H1 (cell line): ENCODE results near the gene SLC26A11. TPM values are rescaled to one million over a fixed set of nuclear protein-coding genes. Genes with fewer than 3 reads are reported as not detected.
"Not testable (repeated sequence)": the region's sequence is repeated elsewhere in the genome, so short reads cannot be mapped to it uniquely, and the experiment has no call there.

Source experiments
- CTCF ChIA-PET: fragments of 300-600 bp; sonication (Branson Sonifier 250); formaldehyde crosslinking; loops from one replicate; lab custom pipeline; 2021; ENCODE audit not compliant: partially characterized antibody; lab: Charles Lee
- POLR2A ChIA-PET: fragments of 300-600 bp; sonication (Branson Sonifier 250); formaldehyde crosslinking; loops from one replicate; lab custom pipeline; 2021; ENCODE audit warnings: inconsistent platforms; ENCODE audit not compliant: partially characterized antibody; lab: Charles Lee
- DNase-seq, 2 experiments: peaks; one replicate each; pipeline versions ENCODE4 v3.0.0 to v3.0.0-alpha.2; 2010 to 2022; ENCODE audit warnings: low spot score in 2 of 2, low read depth in 1 of 2, mixed read lengths in 1 of 2
- FAIRE-seq: peaks from 2 replicates; lab custom pipeline; 2011; peaks lifted over from hg19 to GRCh38; lab: Jason Lieb, UNC
- H2AFZ ChIP-seq: 2 replicates; pipeline ENCODE4 v1.8.1; 2012; ENCODE audit warnings: low read length, inconsistent platforms
- H2AK5ac ChIP-seq: 2 replicates; pipeline ENCODE4 v1.6.1; 2013; ENCODE audit warnings: low read depth, low read length
- H2BK120ac ChIP-seq: replicated peaks from 2 replicates; pipeline ENCODE3; 2013; ENCODE audit warnings: low read depth, low read length, inconsistent platforms
- H2BK12ac ChIP-seq: 2 replicates; pipeline ENCODE4 v1.6.1; 2013; ENCODE audit warnings: low read depth, low read length
- H2BK15ac ChIP-seq: 2 replicates; pipeline ENCODE4 v1.6.1; 2013; ENCODE audit warnings: low read length
- H2BK20ac ChIP-seq: 2 replicates; pipeline ENCODE4 v1.6.1; 2013; ENCODE audit warnings: low read length
- H2BK5ac ChIP-seq: 2 replicates; pipeline ENCODE4 v1.6.1; 2013; ENCODE audit warnings: low read depth, low read length
- H3K14ac ChIP-seq: 2 replicates; pipeline ENCODE4 v1.6.1; 2013; ENCODE audit warnings: inconsistent platforms; ENCODE audit not compliant: insufficient read length
- H3K18ac ChIP-seq: 2 replicates; pipeline ENCODE4 v1.6.1; 2013; ENCODE audit warnings: low read length; ENCODE audit errors: extremely low read depth
- H3K23ac ChIP-seq: 2 replicates; pipeline ENCODE4 v1.6.1; 2013; ENCODE audit warnings: inconsistent platforms; ENCODE audit not compliant: insufficient read length
- H3K23me2 ChIP-seq: 2 replicates; pipeline ENCODE4 v1.6.1; 2013; ENCODE audit warnings: low read depth, low read length
- H3K27ac ChIP-seq: 2 replicates; pipeline ENCODE4 v1.6.1; 2011; ENCODE audit warnings: low read depth, low read length, inconsistent platforms
- H3K27me3 ChIP-seq, 4 experiments: replicated peaks in 1 of 4; 1 replicate in 1 of 4; 2 replicates in 3 of 4; pipeline versions ENCODE4 v1.6.1 to v1.8.1; 2011 to 2013; ENCODE audit warnings: low read length in 3 of 4, mild to moderate bottlenecking in 3 of 4, inconsistent platforms in 2 of 4, mixed read lengths in 2 of 4, moderate library complexity in 1 of 4; ENCODE audit not compliant: control insufficient read depth in 3 of 4, insufficient read depth in 3 of 4; ENCODE audit errors: extremely low read depth in 1 of 4
- H3K36me3 ChIP-seq, 4 experiments: 2 replicates each; pipeline versions ENCODE4 v1.6.1 to v1.8.1; 2011 to 2013; ENCODE audit warnings: mild to moderate bottlenecking in 4 of 4, low read length in 3 of 4, moderate library complexity in 2 of 4, control low read depth in 1 of 4, inconsistent platforms in 1 of 4; ENCODE audit not compliant: insufficient read depth in 4 of 4, control insufficient read depth in 2 of 4
- H3K4ac ChIP-seq: replicated peaks from 2 replicates; pipeline ENCODE3; 2013; ENCODE audit warnings: low read length, low read depth, mixed read lengths, inconsistent platforms; ENCODE audit not compliant: insufficient read length
- H3K4me1 ChIP-seq, 4 experiments: replicated peaks in 1 of 4; 1 replicate in 1 of 4; 2 replicates in 3 of 4; pipeline versions ENCODE4 v1.6.1 to v1.8.1; 2011 to 2013; ENCODE audit warnings: low read length in 3 of 4, inconsistent platforms in 2 of 4, mixed read lengths in 1 of 4; ENCODE audit not compliant: insufficient read depth in 4 of 4, control insufficient read depth in 3 of 4
- H3K4me2 ChIP-seq, 2 experiments: 2 replicates each; pipeline versions ENCODE4 v1.6.1 to v1.8.1; 2011 to 2013; ENCODE audit warnings: low read depth in 2 of 2, low read length in 2 of 2, control low read depth in 1 of 2, inconsistent platforms in 1 of 2, mild to moderate bottlenecking in 1 of 2; ENCODE audit not compliant: insufficient read depth in 1 of 2
- H3K4me3 ChIP-seq, 4 experiments: fragments of 200-600, 300-600 bp in 1 of 4; sonication (generic), shearing (Covaris generic), sonication (Bioruptor Twin) in 1 of 4; 2 replicates each; pipeline versions ENCODE4 v1.5.1 to v1.8.1; 2011 to 2016; ENCODE audit warnings: low read length in 4 of 4, low read depth in 3 of 4, control low read depth in 2 of 4, inconsistent platforms in 2 of 4, mild to moderate bottlenecking in 2 of 4, mixed read lengths in 1 of 4, moderate library complexity in 1 of 4; ENCODE audit not compliant: insufficient read depth in 2 of 4; ENCODE audit errors: extremely low read depth in 1 of 4
- H3K56ac ChIP-seq: replicated peaks from 2 replicates; pipeline ENCODE3; 2013; ENCODE audit warnings: low read depth, mild to moderate bottlenecking, mixed read lengths, low read length, inconsistent platforms; ENCODE audit not compliant: insufficient read length
- H3K79me1 ChIP-seq: 2 replicates; pipeline ENCODE4 v1.6.1; 2013; ENCODE audit warnings: low read depth, low read length, control low read depth
- H3K79me2 ChIP-seq, 2 experiments: 2 replicates each; pipeline versions ENCODE4 v1.6.1 to v1.8.1; 2012 to 2013; ENCODE audit warnings: low read length in 2 of 2, mild to moderate bottlenecking in 2 of 2, inconsistent platforms in 1 of 2; ENCODE audit not compliant: insufficient read depth in 2 of 2, control insufficient read depth in 1 of 2
- H3K9ac ChIP-seq, 4 experiments: replicated peaks in 1 of 4; 1 replicate in 1 of 4; 2 replicates in 3 of 4; pipeline versions ENCODE4 v1.6.1 to v1.8.1; 2011 to 2013; ENCODE audit warnings: low read depth in 3 of 4, low read length in 3 of 4, control low read depth in 2 of 4, mild to moderate bottlenecking in 2 of 4, moderate library complexity in 2 of 4, inconsistent platforms in 1 of 4; ENCODE audit errors: extremely low read depth in 1 of 4
- H3K9me3 ChIP-seq, 2 experiments: 2 replicates each; pipeline versions ENCODE4 v1.6.1 to v1.8.1; 2012 to 2013; ENCODE audit warnings: mild to moderate bottlenecking in 2 of 2, moderate library complexity in 2 of 2, control low read depth in 1 of 2, inconsistent platforms in 1 of 2, low read depth in 1 of 2, low read length in 1 of 2, mixed read lengths in 1 of 2; ENCODE audit not compliant: insufficient read depth in 2 of 2
- H4K20me1 ChIP-seq, 2 experiments: replicated peaks in 1 of 2; 2 replicates each; pipeline versions ENCODE3 to v1.8.1; 2011 to 2013; ENCODE audit warnings: inconsistent platforms in 2 of 2, low read length in 2 of 2, mild to moderate bottlenecking in 1 of 2; ENCODE audit not compliant: insufficient read depth in 2 of 2, control insufficient read depth in 1 of 2
- H4K5ac ChIP-seq: 2 replicates; pipeline ENCODE4 v1.6.1; 2013; ENCODE audit warnings: low read length, low read depth, mixed read lengths, inconsistent platforms; ENCODE audit not compliant: insufficient read length
- H4K8ac ChIP-seq: 2 replicates; pipeline ENCODE4 v1.8.0; 2013; ENCODE audit warnings: mild to moderate bottlenecking, moderate library complexity, low read length, inconsistent platforms; ENCODE audit not compliant: insufficient read depth; ENCODE audit errors: extremely low read depth
- H4K91ac ChIP-seq: replicated peaks from 2 replicates; pipeline ENCODE3; 2013; ENCODE audit warnings: low read length, mixed read lengths, inconsistent platforms; ENCODE audit not compliant: insufficient read length
- WGBS, 2 experiments: shearing (Covaris generic) in 1 of 2; methylation state at CpG; one replicate each; pipeline versions ENCODE4 v1.1.6 to v1.1.7; 2013 to 2015; ENCODE audit warnings: low lambda C conversion rate in 2 of 2, mixed read lengths in 2 of 2, inconsistent platforms in 1 of 2, low coverage in 1 of 2, missing lambda C conversion rate in 1 of 2; ENCODE audit not compliant: insufficient replicate concordance in 2 of 2, insufficient coverage in 1 of 2, insufficient read length in 1 of 2; ENCODE audit errors: extremely low coverage in 1 of 2, missing lambda C conversion rate in 1 of 2; 5-methylcytosine and 5-hydroxymethylcytosine counted together
- polyA plus RNA-seq, 7 experiments: library from polyadenylated mRNA; depleted of rRNA in 3 of 7; stranded (reverse) in 5 of 7; unstranded in 2 of 7; fragments of >200 nt in 5 of 7; fragments of 200-250 nt in 2 of 7; gene quantifications; 1 replicate in 5 of 7; 2 replicates in 1 of 7; 4 replicates in 1 of 7; pipeline versions ENCODE4 v1.2.1 to v1.2.3, GENCODE V29; 2011 to 2013; ENCODE audit warnings: missing spikeins in 2 of 7, mixed read lengths in 2 of 7
- total RNA-seq: library from RNA; stranded (reverse); fragmentation: NEBNext Ultra II Directional; extraction: Animal tissue kit (Norgen Biotek cat#: 25700); gene quantifications from 2 replicates; pipeline ENCODE4 v1.2.1, GENCODE V29; 2021

The SLC26A11 gene
- total and polyA plus RNA-seq, 2 of the 8 experiments (the other 6 are each of a cell fraction or from before 2014, with no cell fraction given) = 15.5 to 25.9 TPM

- H3K9me3 ChIP-seq, H2BK15ac ChIP-seq, DNase-seq, H4K8ac ChIP-seq, H3K9ac ChIP-seq, H2BK12ac ChIP-seq, H3K56ac ChIP-seq, H3K36me3 ChIP-seq, H4K20me1 ChIP-seq, H4K91ac ChIP-seq, H2BK5ac ChIP-seq, H3K23me2 ChIP-seq, FAIRE-seq, H2AK5ac ChIP-seq, H3K4me2 ChIP-seq, H3K79me1 ChIP-seq, H3K27me3 ChIP-seq, H3K79me2 ChIP-seq, H3K4me3 ChIP-seq, H3K23ac ChIP-seq, H3K4ac ChIP-seq, H3K27ac ChIP-seq, H4K5ac ChIP-seq, H2BK120ac ChIP-seq, H3K4me1 ChIP-seq, H2AFZ ChIP-seq, H2BK20ac ChIP-seq, H3K14ac ChIP-seq, H3K18ac ChIP-seq: not testable (repeated sequence)
- 78% methylated on average over 5 of the region's 6 CpGs; no CpG with 5 or more reads in 1 of the 2 experiments for WGBS, 2 experiments
- ChIA-PET CTCF (interaction anchor here (1.0 to 4.4 kb wide), 2 partner anchors 29 to 56 kb away, joined by 4 to 34 read pairs; no protein-coding TSS in a partner anchor), POLR2A (interaction anchor here (1.1 kb wide), 1 partner anchor 19 kb away, joined by 3 read pairs; no protein-coding TSS in a partner anchor)
Measured at GRCh38 chr17:80199295-80199694, 20.9 kb upstream of the SLC26A11 start.
